HCT116 (cell line): ENCODE measurements around the gene NRROS. TPM values are rescaled to one million over a fixed set of nuclear protein-coding genes. Genes with fewer than 3 reads are reported as not detected.

Source experiments
- ATAC-seq: fragments of 200-7000 bp; cut with Tn5 transposase; 2 replicates; pipeline ENCODE4 v1.9.1; 2020; ENCODE audit warnings: mild to moderate bottlenecking, moderate library complexity
- BruUV-seq: library from RNA; stranded (reverse); fragments of 400-500 nt; replicated peaks from 2 replicates; lab custom pipeline; 2021; lab: Mats Ljungman, UMichigan
- CTCF ChIA-PET: fragments of 300-600 bp; sonication (Branson Sonifier 250); formaldehyde crosslinking; loops from one replicate; lab custom pipeline; 2021; ENCODE audit warnings: antibody characterized with exemption; lab: Charles Lee
- POLR2A ChIA-PET: fragments of 300-600, 350-600 bp; sonication (Branson Sonifier 250); formaldehyde crosslinking; loops from one replicate; lab custom pipeline; 2021; ENCODE audit warnings: antibody characterized with exemption; lab: Charles Lee
- RAD21 ChIA-PET, 2 experiments: fragments of 300-600 bp; sonication (Branson Sonifier 250); formaldehyde crosslinking; loops; one replicate each; lab custom pipeline; 2023; ENCODE audit warnings: low total read pairs in 2 of 2; ENCODE audit not compliant: uncharacterized antibody in 2 of 2, unreplicated experiment in 2 of 2, low non-redundant PET in 1 of 2; lab: Charles Lee
- DNase-seq: peaks from one replicate; pipeline ENCODE4 v3.0.0-alpha.2; 2010; ENCODE audit warnings: low read depth, low spot score
- H2AFZ ChIP-seq: fragments of 200-600 bp; shearing (Covaris generic), sonication (generic); 2 replicates; pipeline ENCODE4 v1.6.1; 2017; ENCODE audit warnings: low read depth, mixed run types, mixed read lengths, antibody characterized with exemption, low read length; ENCODE audit not compliant: poor library complexity, severe bottlenecking
- H3K27ac ChIP-seq: 2 replicates; pipeline ENCODE4 v1.5.1; 2012; ENCODE audit warnings: low read depth, low read length
- H3K27me3 ChIP-seq: fragments of 200-600 bp; sonication (generic); 2 replicates; pipeline ENCODE4 v1.6.1; 2016; ENCODE audit warnings: mixed run types, low read length, mixed read lengths; ENCODE audit not compliant: insufficient read depth
- H3K36me3 ChIP-seq, 2 experiments: fragments of 200-500 bp in 1 of 2; fragments of 200-600 bp in 1 of 2; sonication (Bioruptor generic) in 1 of 2; sonication (generic) in 1 of 2; 2 replicates each; pipeline versions ENCODE4 v1.5.1 to v1.6.1; 2014 to 2016; ENCODE audit warnings: low read length in 2 of 2, inconsistent platforms in 1 of 2, mixed read lengths in 1 of 2, mixed run types in 1 of 2; ENCODE audit not compliant: insufficient read depth in 2 of 2, control insufficient read depth in 1 of 2
- H3K4me1 ChIP-seq, 2 experiments: fragments of 200-600 bp in 1 of 2; sonication (generic) in 1 of 2; 2 replicates each; pipeline versions ENCODE4 v1.5.1 to v1.6.1; 2012 to 2017; ENCODE audit warnings: low read length in 2 of 2, inconsistent platforms in 1 of 2, mild to moderate bottlenecking in 1 of 2, mixed read lengths in 1 of 2, mixed run types in 1 of 2, moderate library complexity in 1 of 2; ENCODE audit not compliant: insufficient read depth in 2 of 2, control insufficient read depth in 1 of 2
- H3K4me2 ChIP-seq: fragments of 200-600 bp; sonication (generic); 2 replicates; pipeline ENCODE4 v1.6.1; 2017; ENCODE audit warnings: mixed run types, low read length, mixed read lengths
- H3K4me3 ChIP-seq, 2 experiments: fragments of 200-600 bp in 1 of 2; sonication (generic) in 1 of 2; replicated peaks in 1 of 2; 2 replicates each; pipeline ENCODE4 v1.5.1; 2011 to 2016; ENCODE audit warnings: low read length in 2 of 2, control low read depth in 1 of 2, low read depth in 1 of 2, mild to moderate bottlenecking in 1 of 2, mixed read lengths in 1 of 2, mixed run types in 1 of 2
- H3K79me2 ChIP-seq: fragments of 200-600 bp; sonication (generic); 2 replicates; pipeline ENCODE4 v1.6.1; 2017; ENCODE audit warnings: mild to moderate bottlenecking, mixed run types, low read length, moderate library complexity, mixed read lengths; ENCODE audit not compliant: insufficient read depth
- H3K9ac ChIP-seq: fragments of 200-600 bp; sonication (generic); 2 replicates; pipeline ENCODE4 v1.6.1; 2016; ENCODE audit warnings: low read length, mixed read lengths
- H3K9me2 ChIP-seq: fragments of 200-600 bp; sonication (generic), shearing (Covaris generic); 2 replicates; pipeline ENCODE4 v1.6.1; 2017; ENCODE audit warnings: mixed run types, mild to moderate bottlenecking, moderate library complexity; ENCODE audit not compliant: insufficient read depth
- H3K9me3 ChIP-seq, 2 experiments: fragments of 200-500 bp in 1 of 2; fragments of 200-600 bp in 1 of 2; sonication (Bioruptor generic) in 1 of 2; sonication (generic) in 1 of 2; 2 replicates each; pipeline ENCODE4 v1.6.1; 2014 to 2017; ENCODE audit warnings: low read length in 2 of 2, mixed read lengths in 2 of 2, inconsistent platforms in 1 of 2, low read depth in 1 of 2, mild to moderate bottlenecking in 1 of 2, mixed run types in 1 of 2, moderate library complexity in 1 of 2; ENCODE audit not compliant: control insufficient read depth in 1 of 2, insufficient read depth in 1 of 2
- H4K20me1 ChIP-seq: fragments of 200-600 bp; sonication (generic), shearing (Covaris generic); 2 replicates; pipeline ENCODE4 v1.6.1; 2017; ENCODE audit warnings: mixed run types, mild to moderate bottlenecking, moderate library complexity; ENCODE audit not compliant: insufficient read depth
- ATF3 ChIP-seq: IDR thresholded peaks from 2 replicates; pipeline ENCODE4 v1.6.1; 2012
- EZH2 ChIP-seq: fragments of 200-600 bp; sonication (generic); IDR thresholded peaks from 2 replicates; pipeline ENCODE4 v1.6.1; 2017; ENCODE audit warnings: antibody characterized with exemption, mixed run types
- FOSL1 ChIP-seq: IDR thresholded peaks from 2 replicates; pipeline ENCODE4 v1.6.1; 2012; ENCODE audit warnings: low read depth
- JUND ChIP-seq: IDR thresholded peaks from 2 replicates; pipeline ENCODE4 v1.6.1; 2012
- MAX ChIP-seq: IDR thresholded peaks from 2 replicates; pipeline ENCODE4 v1.6.1; 2012
- REST ChIP-seq: IDR thresholded peaks from 2 replicates; pipeline ENCODE4 v1.6.1; 2012; ENCODE audit warnings: low read depth
- TCF7L2 ChIP-seq: IDR thresholded peaks from 2 replicates; pipeline ENCODE4 v1.7.0; 2011; ENCODE audit warnings: borderline replicate concordance, inconsistent platforms; ENCODE audit not compliant: insufficient read depth, insufficient read length; ENCODE audit errors: extremely low read depth
- YY1 ChIP-seq: IDR thresholded peaks from 2 replicates; pipeline ENCODE4 v1.6.1; 2011; ENCODE audit warnings: low read length, low read depth, moderate library complexity, mild to moderate bottlenecking; ENCODE audit not compliant: insufficient replicate concordance; ENCODE audit errors: extremely low read depth
- ZFX ChIP-seq: fragments of 450-650 bp; IDR thresholded peaks from 2 replicates; pipeline ENCODE4 v1.6.1; 2017
- ZNF274 ChIP-seq: fragments of 200-500 bp; sonication (Bioruptor generic); IDR thresholded peaks from 2 replicates; pipeline ENCODE4 v1.6.1; 2014; ENCODE audit warnings: mild to moderate bottlenecking, low read depth, low read length, inconsistent platforms
- intact Hi-C: fragments of 100-400 bp; cut with micrococcal nuclease; formaldehyde crosslinking; loops from 2 replicates; pipeline ENCODE4 v1.10.0; 2022
- total RNA-seq: library from RNA; stranded (reverse); gene quantifications from one replicate; pipeline ENCODE4 v1.2.1, GENCODE V29; 2021; ENCODE audit not compliant: unreplicated experiment

Gene NRROS
- total RNA-seq, 1 experiment from 2014 or later = 0.12 TPM

- Histone ChIP-seq H3K79me2 (no peaks in the 10 kb centered on the region), H2AFZ (no peak overlapping the region), H3K4me3 (no peak overlapping the region), H3K4me2 (no peak overlapping the region), H3K36me3 (no peaks in the 10 kb centered on the region), H4K20me1 (no peaks in the 10 kb centered on the region), H3K27ac (no peak overlapping the region), H3K9me3 (no peaks in the 10 kb centered on the region), H3K9ac (no peak overlapping the region), H3K4me1 (no peaks in the 10 kb centered on the region), H3K27me3 (no peaks in the 10 kb centered on the region), H3K9me2 (no peaks in the 10 kb centered on the region)
- no TSS peak for BruUV-seq
- ChIA-PET RAD21 (no interaction called here), POLR2A (no interaction called here), CTCF (interaction anchor here (1.0 kb wide), 1 partner anchor 17 kb away, joined by 3 read pairs; no protein-coding TSS in a partner anchor)
- TF ChIP-seq EZH2 = no peak
- TF ChIP-seq FOSL1 = no peak
- no peak for TF ChIP-seq MAX
- no peak for TF ChIP-seq JUND
- TF ChIP-seq ZFX = no peak
- no peak for TF ChIP-seq REST
- no peak for TF ChIP-seq ZNF274
- TF ChIP-seq ATF3 = no peak
- no peak for TF ChIP-seq YY1
- no peak for TF ChIP-seq TCF7L2
- DNase-seq (no peak), ATAC-seq (no peak)
- intact Hi-C loops = no loop called here
Observed at GRCh38 chr3:196660381-196661166, 21.1 kb downstream of the NRROS start.
